HEK293 (cell line): ENCODE data around the gene DIP2C.
"Not testable (repeated sequence)": the region's sequence is repeated elsewhere in the genome, so short reads cannot be mapped to it uniquely, and the experiment has no call there.

Experiments used
- CTCF ChIA-PET: fragments of 350-600 bp; formaldehyde crosslinking; extraction: SDS; loops from one replicate; lab custom pipeline; 2021; ENCODE audit warnings: antibody characterized with exemption; lab: Yijun Ruan, JAX
- POLR2A ChIA-PET: fragments of 300-600 bp; formaldehyde crosslinking; extraction: SDS; loops from one replicate; lab custom pipeline; 2020; ENCODE audit warnings: antibody characterized with exemption, inconsistent platforms; lab: Yijun Ruan, JAX
- H3K27ac ChIP-seq: fragments of 200-500 bp; sonication (Bioruptor generic); 2 replicates; pipeline ENCODE4 v1.5.1; 2014; ENCODE audit warnings: low read depth, low read length, control low read depth, inconsistent platforms; ENCODE audit errors: extremely low read depth
- H3K36me3 ChIP-seq, 2 experiments: fragments of 200-500 bp in 1 of 2; sonication (Bioruptor generic) in 1 of 2; 1 replicate in 1 of 2; 2 replicates in 1 of 2; pipeline ENCODE4 v1.5.1; 2014 to 2017; ENCODE audit warnings: inconsistent platforms in 2 of 2, low read length in 2 of 2; ENCODE audit not compliant: control insufficient read depth in 2 of 2, insufficient read depth in 1 of 2
- H3K4me1 ChIP-seq: fragments of 200-500 bp; sonication (Bioruptor generic); 2 replicates; pipeline ENCODE4 v1.5.1; 2014; ENCODE audit warnings: mild to moderate bottlenecking, low read length, inconsistent platforms; ENCODE audit not compliant: control insufficient read depth, insufficient read depth
- H3K4me3 ChIP-seq: 2 replicates; pipeline ENCODE4 v1.5.1; 2011; ENCODE audit warnings: low read depth, mild to moderate bottlenecking, control low read depth, low read length, moderate library complexity
- H3K9me3 ChIP-seq: fragments of 200-500 bp; sonication (Bioruptor generic); 2 replicates; pipeline ENCODE4 v1.5.1; 2014; ENCODE audit warnings: low read depth, low read length, inconsistent platforms; ENCODE audit not compliant: control insufficient read depth, insufficient read depth
- EGR2 ChIP-seq: fragments of 450-650 bp; formaldehyde crosslinking; IDR thresholded peaks from 2 replicates; pipeline ENCODE4 v1.5.1; 2016; ENCODE audit warnings: low read depth, missing biosample characterization, missing genetic modification characterization
- GLIS1 ChIP-seq: fragments of 450-650 bp; formaldehyde crosslinking; IDR thresholded peaks from 2 replicates; pipeline ENCODE4 v1.5.1; 2016; ENCODE audit warnings: missing biosample characterization, missing genetic modification characterization
- MYNN ChIP-seq: fragments of 450-650 bp; formaldehyde crosslinking; IDR thresholded peaks from 2 replicates; pipeline ENCODE4 v1.5.1; 2016; ENCODE audit warnings: missing biosample characterization, missing genetic modification characterization, borderline replicate concordance
- PRDM2 ChIP-seq: fragments of 450-650 bp; formaldehyde crosslinking; IDR thresholded peaks from 2 replicates; pipeline ENCODE4 v1.5.1; 2016; ENCODE audit warnings: missing biosample characterization, missing genetic modification characterization, borderline replicate concordance
- PRDM4 ChIP-seq: fragments of 450-650 bp; formaldehyde crosslinking; IDR thresholded peaks from 2 replicates; pipeline ENCODE4 v1.5.1; 2017; ENCODE audit warnings: missing biosample characterization, missing genetic modification characterization
- SCRT2 ChIP-seq: fragments of 450-650 bp; formaldehyde crosslinking; IDR thresholded peaks from 2 replicates; pipeline ENCODE4 v1.5.1; 2016; ENCODE audit warnings: missing biosample characterization, missing genetic modification characterization
- YY2 ChIP-seq: fragments of 450-650 bp; formaldehyde crosslinking; IDR thresholded peaks from 2 replicates; pipeline ENCODE4 v1.5.1; 2016; ENCODE audit warnings: missing biosample characterization, missing genetic modification characterization
- ZBTB48 ChIP-seq: fragments of 450-650 bp; formaldehyde crosslinking; IDR thresholded peaks from 2 replicates; pipeline ENCODE4 v1.5.1; 2016; ENCODE audit warnings: missing biosample characterization, missing genetic modification characterization
- ZBTB6 ChIP-seq: fragments of 450-650 bp; formaldehyde crosslinking; IDR thresholded peaks from 2 replicates; pipeline ENCODE4 v1.5.1; 2017; ENCODE audit warnings: missing biosample characterization, missing genetic modification characterization
- ZFHX2 ChIP-seq: fragments of 450-650 bp; formaldehyde crosslinking; conservative IDR thresholded peaks from 2 replicates; pipeline ENCODE4 v1.5.1; 2016; ENCODE audit warnings: missing biosample characterization, missing genetic modification characterization
- ZIC2 ChIP-seq: fragments of 450-650 bp; formaldehyde crosslinking; IDR thresholded peaks from 2 replicates; pipeline ENCODE4 v1.5.1; 2016; ENCODE audit warnings: missing biosample characterization, missing genetic modification characterization
- ZNF112 ChIP-seq: fragments of 450-650 bp; formaldehyde crosslinking; IDR thresholded peaks from 2 replicates; pipeline ENCODE4 v1.5.0; 2017; ENCODE audit warnings: missing biosample characterization, missing genetic modification characterization
- ZNF114 ChIP-seq: fragments of 450-650 bp; formaldehyde crosslinking; IDR thresholded peaks from 2 replicates; pipeline ENCODE4 v1.5.0; 2017; ENCODE audit warnings: missing biosample characterization, missing genetic modification characterization
- ZNF184 ChIP-seq: fragments of 450-650 bp; IDR thresholded peaks from 2 replicates; pipeline ENCODE4 v1.5.1; 2018; ENCODE audit warnings: missing biosample characterization, mild to moderate bottlenecking, missing genetic modification characterization
- ZNF2 ChIP-seq: fragments of 450-650 bp; formaldehyde crosslinking; IDR thresholded peaks from 2 replicates; pipeline ENCODE4 v1.5.1; 2016; ENCODE audit warnings: missing biosample characterization, missing genetic modification characterization
- ZNF324 ChIP-seq: fragments of 450-650 bp; formaldehyde crosslinking; IDR thresholded peaks from 2 replicates; pipeline ENCODE4 v1.5.1; 2016; ENCODE audit warnings: missing biosample characterization, missing genetic modification characterization
- ZNF37A ChIP-seq: fragments of 450-650 bp; IDR thresholded peaks from 2 replicates; pipeline ENCODE4 v1.5.1; 2018; ENCODE audit warnings: missing biosample characterization, missing genetic modification characterization
- ZNF449 ChIP-seq: fragments of 450-650 bp; formaldehyde crosslinking; IDR thresholded peaks from 2 replicates; pipeline ENCODE4 v1.5.1; 2017; ENCODE audit warnings: missing biosample characterization, mild to moderate bottlenecking, missing genetic modification characterization, moderate library complexity
- ZNF510 ChIP-seq: fragments of 450-650 bp; formaldehyde crosslinking; IDR thresholded peaks from 2 replicates; pipeline ENCODE4 v1.5.1; 2018; ENCODE audit warnings: mild to moderate bottlenecking, missing genetic modification characterization, missing biosample characterization; ENCODE audit not compliant: insufficient replicate concordance
- ZNF600 ChIP-seq: fragments of 450-650 bp; formaldehyde crosslinking; IDR thresholded peaks from 2 replicates; pipeline ENCODE4 v1.5.1; 2016; ENCODE audit warnings: missing biosample characterization, missing genetic modification characterization

The DIP2C gene

DNA sequence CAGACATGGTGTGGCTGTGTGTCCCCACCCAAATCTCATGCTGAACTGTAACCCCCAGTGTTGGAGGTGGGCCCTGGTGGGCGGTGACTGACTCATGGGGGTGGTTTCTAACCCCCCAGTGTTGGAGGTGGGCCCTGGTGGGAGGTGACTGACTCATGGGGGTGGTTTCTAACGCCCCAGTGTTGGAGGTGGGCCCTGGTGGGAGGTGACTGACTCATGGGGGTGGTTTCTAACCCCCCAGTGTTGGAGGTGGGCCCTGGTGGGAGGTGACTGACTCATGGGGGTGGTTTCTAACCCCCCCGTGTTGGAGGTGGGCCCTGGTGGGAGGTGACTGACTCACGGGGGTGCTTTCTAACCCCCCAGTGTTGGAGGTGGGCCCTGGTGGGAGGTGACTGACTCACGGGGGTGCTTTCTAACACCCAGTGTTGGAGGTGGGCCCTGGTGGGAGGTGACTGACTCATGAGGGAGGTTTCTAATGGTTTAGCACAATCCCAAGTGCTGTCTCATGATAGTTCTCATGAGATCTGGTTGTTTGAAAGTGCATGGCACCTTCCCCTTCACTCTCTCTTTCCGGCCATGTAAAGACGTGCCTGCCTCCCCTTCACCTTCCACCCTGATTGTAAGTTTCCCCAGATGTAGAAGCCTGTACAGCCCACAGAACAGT, 78.7 kb downstream of the DIP2C start:
- POLR2A ChIA-PET, H3K4me1 ChIP-seq, H3K36me3 ChIP-seq, H3K9me3 ChIP-seq, H3K4me3 ChIP-seq, H3K27ac ChIP-seq: not testable (repeated sequence)
- CTCF ChIA-PET, result interaction anchor here (0.6 kb wide), 1 partner anchor 19 kb away, joined by 3 read pairs; no protein-coding TSS in a partner anchor
- peak; percentile 70 for TF ChIP-seq EGR2 (tag by site-specific recombination)
- peak; percentile 76 for TF ChIP-seq ZFHX2
- TF ChIP-seq PRDM4, result peak; percentile 50; the same call in 1 of the 2 replicates
- TF ChIP-seq GLIS1, result peak; percentile 98
- TF ChIP-seq ZNF184, result 0 out of 2 replicates have a peak, but pooled peaks have one; percentile 20
- 0 out of 2 replicates have a peak, but pooled peaks have one; percentile 30 for TF ChIP-seq ZIC2 (tag by site-specific recombination)

DNA sequence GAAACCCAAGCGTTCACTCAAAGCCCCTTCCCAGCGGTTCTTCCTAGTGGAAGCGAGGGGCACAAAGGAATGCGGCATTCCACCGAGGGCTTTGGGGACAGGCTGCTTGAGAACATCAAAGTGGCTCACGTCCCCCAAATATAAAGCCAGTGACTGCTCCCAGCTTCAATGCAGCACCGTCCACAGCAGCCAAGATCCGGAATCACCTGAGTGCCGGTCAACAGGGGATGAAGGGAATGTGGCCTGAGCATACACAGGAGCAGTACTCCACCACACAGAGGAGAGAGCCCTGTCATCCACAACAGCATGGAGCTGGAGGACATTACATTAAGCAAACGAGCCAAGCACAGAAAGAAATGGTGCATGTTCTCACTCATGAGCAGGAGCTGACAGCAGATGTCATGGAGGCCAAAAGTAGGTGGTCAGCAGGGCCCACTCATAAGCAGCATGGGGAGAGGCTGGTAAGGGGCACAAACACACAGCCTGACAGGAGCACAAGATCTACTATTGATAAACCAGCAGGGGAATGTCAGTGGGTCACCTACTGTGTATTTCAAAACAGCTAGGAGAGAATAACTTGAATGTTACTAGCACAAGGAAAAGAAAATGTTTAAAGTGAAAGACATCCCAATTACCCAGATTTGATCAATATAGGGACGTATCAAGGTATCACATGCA, 79.5 kb downstream of the DIP2C start:
- no peaks in the 10 kb centered on the region for H3K4me1 ChIP-seq
- POLR2A ChIA-PET, result no interaction called here
- no peaks in the 10 kb centered on the region for H3K9me3 ChIP-seq
- no peak overlapping the region for H3K4me3 ChIP-seq
- H3K27ac ChIP-seq, result no peak overlapping the region
- CTCF ChIA-PET, result interaction anchor here (0.6 kb wide), 1 partner anchor 20 kb away, joined by 3 read pairs; no protein-coding TSS in a partner anchor
- no peaks in the 10 kb centered on the region for H3K36me3 ChIP-seq
- TF ChIP-seq ZNF600 (tag by site-specific recombination), result peak; percentile 89
- no peak for TF ChIP-seq ZNF114 (tag by site-specific recombination)
- peak; percentile 56 for TF ChIP-seq ZIC2 (tag by site-specific recombination)
- 0 out of 2 replicates have a peak, but pooled peaks have one; percentile 17 for TF ChIP-seq ZBTB6 (tag by site-specific recombination)

DNA sequence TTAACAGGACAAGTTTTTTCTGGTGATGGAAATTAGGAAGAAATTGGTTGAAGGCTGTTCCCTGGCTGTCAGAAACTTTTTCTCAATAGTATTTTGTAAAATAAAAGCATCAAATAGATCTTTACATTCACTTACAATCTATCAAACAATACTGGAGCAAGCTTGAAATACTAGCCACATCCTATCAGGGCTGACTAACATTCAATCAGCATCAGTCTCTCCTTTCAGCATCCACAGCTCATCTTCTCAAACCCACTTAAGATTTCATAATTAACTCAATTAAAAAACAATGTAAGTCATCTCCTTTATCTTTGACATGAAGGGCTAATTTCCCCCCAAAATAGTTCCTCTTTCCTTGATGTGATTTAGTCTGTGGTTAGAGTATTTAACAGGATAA, 80.2 kb downstream of the DIP2C start:
- Histone ChIP-seq H3K27ac (no peak overlapping the region), H3K36me3 (no peaks in the 10 kb centered on the region), H3K9me3 (no peaks in the 10 kb centered on the region), H3K4me3 (no peak overlapping the region), H3K4me1 (no peaks in the 10 kb centered on the region)
- ChIA-PET POLR2A (no interaction called here), CTCF (no interaction called here)
- TF ChIP-seq ZNF37A (tag by site-specific recombination), result no peak
- TF ChIP-seq YY2 (tag by site-specific recombination), result no peak
- TF ChIP-seq ZNF112 (tag by site-specific recombination), result no peak
- no peak for TF ChIP-seq MYNN
- no peak for TF ChIP-seq PRDM2
- no peak for TF ChIP-seq ZNF449 (tag by site-specific recombination)
- no peak for TF ChIP-seq ZNF324 (tag by site-specific recombination)
- no peak for TF ChIP-seq ZBTB48 (tag by site-specific recombination)
- no peak for TF ChIP-seq ZNF2 (tag by site-specific recombination)
- no peak for TF ChIP-seq SCRT2 (tag by site-specific recombination)
- TF ChIP-seq ZNF510 (tag by site-specific recombination), result no peak
